HUES48 (cell line): ENCODE results near the gene AFAP1.

Source experiments
- H3K27ac ChIP-seq: one replicate; pipeline ENCODE4 v1.7.0; 2013; ENCODE audit warnings: low read depth, low read length, inconsistent platforms
- H3K27me3 ChIP-seq: 2 replicates; pipeline ENCODE4 v1.6.1; 2013; ENCODE audit warnings: mild to moderate bottlenecking, low read length; ENCODE audit not compliant: control insufficient read depth, insufficient read depth
- H3K36me3 ChIP-seq: 2 replicates; pipeline ENCODE4 v1.6.1; 2013; ENCODE audit warnings: low read length; ENCODE audit not compliant: control insufficient read depth, insufficient read depth
- H3K4me1 ChIP-seq: 2 replicates; pipeline ENCODE4 v1.6.1; 2013; ENCODE audit warnings: mild to moderate bottlenecking, low read length; ENCODE audit not compliant: control insufficient read depth, insufficient read depth
- H3K4me3 ChIP-seq: 2 replicates; pipeline ENCODE4 v1.5.1; 2013; ENCODE audit warnings: mild to moderate bottlenecking, low read depth, low read length
- H3K9ac ChIP-seq: 2 replicates; pipeline ENCODE4 v1.6.1; 2013; ENCODE audit warnings: mild to moderate bottlenecking, low read depth, low read length, moderate library complexity
- H3K9me3 ChIP-seq: 2 replicates; pipeline ENCODE4 v1.6.1; 2013; ENCODE audit warnings: low read length; ENCODE audit not compliant: control insufficient read depth, insufficient read depth

AFAP1 gene

GRCh38 chr4:7871356-7871755, 68.3 kb downstream of the AFAP1 start:
- Histone ChIP-seq H3K27me3 (no peaks in the 10 kb centered on the region), H3K4me3 (no peak overlapping the region), H3K9me3 (no peaks in the 10 kb centered on the region), H3K4me1 (peaks cover 8% of the 10 kb centered on the region; the same call in 1 of the 2 replicates), H3K36me3 (peaks cover 19% of the 10 kb centered on the region), H3K27ac (no peak overlapping the region), H3K9ac (no peak overlapping the region)

GRCh38 chr4:7868892-7869471, 70.7 kb downstream of the AFAP1 start:
- H3K9ac ChIP-seq: no peak overlapping the region
- H3K27ac ChIP-seq: no peak overlapping the region
- H3K9me3 ChIP-seq: no peaks in the 10 kb centered on the region
- peaks cover 19% of the 10 kb centered on the region for H3K36me3 ChIP-seq
- H3K4me3 ChIP-seq: no peak overlapping the region
- H3K27me3 ChIP-seq: no peaks in the 10 kb centered on the region
- 0 out of 2 replicates have a peak, but pooled peaks cover 5% of the 10 kb centered on the region for H3K4me1 ChIP-seq

- no peak overlapping the region for H3K27ac ChIP-seq
- H3K4me3 ChIP-seq: no peak overlapping the region
- no peaks in the 10 kb centered on the region for H3K27me3 ChIP-seq
- no peak overlapping the region for H3K9ac ChIP-seq
- H3K4me1 ChIP-seq: peaks cover 6% of the 10 kb centered on the region; the same call in 1 of the 2 replicates
- H3K9me3 ChIP-seq: no peaks in the 10 kb centered on the region; the same call in 1 of the 2 replicates
- H3K36me3 ChIP-seq: peaks cover 19% of the 10 kb centered on the region
Observed at GRCh38 chr4:7868436-7868775, 71.3 kb downstream of the AFAP1 start.

GRCh38 chr4:7867701-7868435, 71.8 kb downstream of the AFAP1 start:
- no peak overlapping the region for H3K4me3 ChIP-seq
- peaks cover 19% of the 10 kb centered on the region for H3K36me3 ChIP-seq
- no peak overlapping the region for H3K27ac ChIP-seq
- peaks cover 11% of the 10 kb centered on the region for H3K4me1 ChIP-seq
- no peaks in the 10 kb centered on the region for H3K27me3 ChIP-seq
- no peak overlapping the region for H3K9ac ChIP-seq
- no peaks in the 10 kb centered on the region; the same call in 1 of the 2 replicates for H3K9me3 ChIP-seq

GRCh38 chr4:7867191-7867590, 72.5 kb downstream of the AFAP1 start:
- H3K9me3 ChIP-seq: no peaks in the 10 kb centered on the region; the same call in 1 of the 2 replicates
- no peak overlapping the region for H3K4me3 ChIP-seq
- no peak overlapping the region for H3K27ac ChIP-seq
- H3K36me3 ChIP-seq: peaks cover 19% of the 10 kb centered on the region
- H3K9ac ChIP-seq: no peak overlapping the region
- no peaks in the 10 kb centered on the region for H3K27me3 ChIP-seq
- peaks cover 17% of the 10 kb centered on the region for H3K4me1 ChIP-seq

GRCh38 chr4:7865533-7865932, 74.1 kb downstream of the AFAP1 start:
- Histone ChIP-seq H3K4me3 (no peak overlapping the region), H3K9me3 (no peaks in the 10 kb centered on the region; the same call in 1 of the 2 replicates), H3K36me3 (peaks cover 9% of the 10 kb centered on the region; the same call in 1 of the 2 replicates), H3K27me3 (no peaks in the 10 kb centered on the region), H3K4me1 (peaks cover 32% of the 10 kb centered on the region), H3K9ac (no peak overlapping the region), H3K27ac (no peak overlapping the region)

- H3K36me3 ChIP-seq: peaks cover 8% of the 10 kb centered on the region; the same call in 1 of the 2 replicates
- no peaks in the 10 kb centered on the region for H3K27me3 ChIP-seq
- no peak overlapping the region for H3K4me3 ChIP-seq
- peaks cover 33% of the 10 kb centered on the region for H3K4me1 ChIP-seq
- H3K27ac ChIP-seq: no peak overlapping the region
- no peaks in the 10 kb centered on the region; the same call in 1 of the 2 replicates for H3K9me3 ChIP-seq
- H3K9ac ChIP-seq: no peak overlapping the region
Observed at GRCh38 chr4:7864685-7865084, 75.0 kb downstream of the AFAP1 start.

- Histone ChIP-seq H3K9me3 (no peaks in the 10 kb centered on the region; the same call in 1 of the 2 replicates), H3K36me3 (peaks cover 8% of the 10 kb centered on the region; the same call in 1 of the 2 replicates), H3K27ac (no peak overlapping the region), H3K27me3 (no peaks in the 10 kb centered on the region), H3K9ac (no peak overlapping the region), H3K4me1 (peaks cover 33% of the 10 kb centered on the region), H3K4me3 (no peak overlapping the region)
Observed at GRCh38 chr4:7863911-7864681, 75.6 kb downstream of the AFAP1 start.

- peaks cover 5% of the 10 kb centered on the region; the same call in 1 of the 2 replicates for H3K36me3 ChIP-seq
- no peak overlapping the region for H3K4me3 ChIP-seq
- H3K9ac ChIP-seq: no peak overlapping the region
- H3K9me3 ChIP-seq: no peaks in the 10 kb centered on the region; the same call in 1 of the 2 replicates
- no peaks in the 10 kb centered on the region for H3K27me3 ChIP-seq
- H3K27ac ChIP-seq: no peak overlapping the region
- peaks cover 32% of the 10 kb centered on the region for H3K4me1 ChIP-seq
Observed at GRCh38 chr4:7862561-7863192, 77.0 kb downstream of the AFAP1 start.

- H3K4me1 ChIP-seq: peaks cover 32% of the 10 kb centered on the region
- H3K27me3 ChIP-seq: no peaks in the 10 kb centered on the region
- H3K9ac ChIP-seq: peak overlapping the region; percentile 50; the same call in 1 of the 2 replicates
- no peaks in the 10 kb centered on the region for H3K36me3 ChIP-seq
- 0 out of 2 replicates have a peak overlapping the region, but pooled peaks have one; percentile 12 for H3K4me3 ChIP-seq
- no peaks in the 10 kb centered on the region; the same call in 1 of the 2 replicates for H3K9me3 ChIP-seq
- H3K27ac ChIP-seq: peak overlapping the region; percentile 90
Observed at GRCh38 chr4:7861440-7861881, 78.2 kb downstream of the AFAP1 start.
